MM.1S (cell line): ENCODE measurements around the gene SGPP1.

Source experiments
- DNase-seq: peaks from one replicate; pipeline ENCODE4 v3.0.0-alpha.2; 2015
- H2AFZ ChIP-seq: fragments of 300-600 bp; sonication (generic); 2 replicates; pipeline ENCODE4 v1.6.0; 2016; ENCODE audit warnings: antibody characterized with exemption, low read length
- H3F3A ChIP-seq: fragments of 300-600 bp; sonication (generic); 2 replicates; pipeline ENCODE4 v1.6.1; 2016; ENCODE audit warnings: mild to moderate bottlenecking, antibody characterized with exemption, low read length, moderate library complexity, mixed read lengths; ENCODE audit not compliant: insufficient read depth
- H3K27ac ChIP-seq: fragments of 300-600 bp; sonication (generic); 2 replicates; pipeline ENCODE4 v1.5.1; 2016; ENCODE audit warnings: mild to moderate bottlenecking, low read length
- H3K27me3 ChIP-seq: fragments of 300-600 bp; sonication (generic); replicated peaks from 2 replicates; pipeline ENCODE4 v1.6.0; 2016; ENCODE audit warnings: low read length; ENCODE audit not compliant: insufficient read depth
- H3K36me3 ChIP-seq: fragments of 300-600 bp; sonication (generic); replicated peaks from 2 replicates; pipeline ENCODE4 v1.6.1; 2016; ENCODE audit warnings: mild to moderate bottlenecking, low read length, mixed read lengths; ENCODE audit not compliant: insufficient read depth
- H3K4me1 ChIP-seq: fragments of 300-600 bp; sonication (generic); 2 replicates; pipeline ENCODE4 v1.6.1; 2016; ENCODE audit warnings: low read length, mixed read lengths
- H3K4me2 ChIP-seq: fragments of 300-600 bp; sonication (generic); 2 replicates; pipeline ENCODE4 v1.6.0; 2016; ENCODE audit warnings: low read depth, low read length
- H3K4me3 ChIP-seq: fragments of 300-600 bp; sonication (generic); 2 replicates; pipeline ENCODE4 v1.5.1; 2016; ENCODE audit warnings: low read length, mixed read lengths
- H3K79me2 ChIP-seq: fragments of 300-600 bp; sonication (generic); 2 replicates; pipeline ENCODE4 v1.6.1; 2016; ENCODE audit warnings: mixed run types, low read length, mixed read lengths
- H3K9ac ChIP-seq: fragments of 300-600 bp; sonication (generic); 2 replicates; pipeline ENCODE4 v1.6.1; 2016; ENCODE audit warnings: low read length, mixed read lengths
- H3K9me2 ChIP-seq: fragments of 300-600 bp; sonication (generic); replicated peaks from 2 replicates; pipeline ENCODE4 v1.6.1; 2016; ENCODE audit warnings: mild to moderate bottlenecking, low read length, mixed read lengths; ENCODE audit not compliant: insufficient read depth
- H3K9me3 ChIP-seq: fragments of 300-600 bp; sonication (generic); replicated peaks from 2 replicates; pipeline ENCODE4 v1.6.1; 2016; ENCODE audit warnings: mild to moderate bottlenecking, low read length, mixed read lengths; ENCODE audit not compliant: insufficient read depth
- H4K20me1 ChIP-seq: fragments of 300-600 bp; sonication (generic); 2 replicates; pipeline ENCODE4 v1.6.1; 2016; ENCODE audit warnings: mild to moderate bottlenecking, low read length, moderate library complexity, mixed read lengths; ENCODE audit not compliant: insufficient read depth
- EZH2 ChIP-seq: fragments of 300-600 bp; sonication (generic); optimal IDR thresholded peaks from 2 replicates; pipeline ENCODE3; 2017; ENCODE audit warnings: low read depth, mild to moderate bottlenecking, antibody characterized with exemption, low read length, mixed read lengths
- EZH2phosphoT487 ChIP-seq: fragments of 300-600 bp; sonication (generic); IDR thresholded peaks from 2 replicates; pipeline ENCODE4 v1.6.1; 2018; ENCODE audit warnings: antibody characterized with exemption, low read length
- TF ChIP-seq, protein P1 (sequence below): fragments of 300-600 bp; sonication (generic); IDR thresholded peaks from 2 replicates; pipeline ENCODE4 v1.5.1; 2016; ENCODE audit warnings: antibody characterized with exemption, low read length, mixed read lengths

Gene SGPP1

DNA sequence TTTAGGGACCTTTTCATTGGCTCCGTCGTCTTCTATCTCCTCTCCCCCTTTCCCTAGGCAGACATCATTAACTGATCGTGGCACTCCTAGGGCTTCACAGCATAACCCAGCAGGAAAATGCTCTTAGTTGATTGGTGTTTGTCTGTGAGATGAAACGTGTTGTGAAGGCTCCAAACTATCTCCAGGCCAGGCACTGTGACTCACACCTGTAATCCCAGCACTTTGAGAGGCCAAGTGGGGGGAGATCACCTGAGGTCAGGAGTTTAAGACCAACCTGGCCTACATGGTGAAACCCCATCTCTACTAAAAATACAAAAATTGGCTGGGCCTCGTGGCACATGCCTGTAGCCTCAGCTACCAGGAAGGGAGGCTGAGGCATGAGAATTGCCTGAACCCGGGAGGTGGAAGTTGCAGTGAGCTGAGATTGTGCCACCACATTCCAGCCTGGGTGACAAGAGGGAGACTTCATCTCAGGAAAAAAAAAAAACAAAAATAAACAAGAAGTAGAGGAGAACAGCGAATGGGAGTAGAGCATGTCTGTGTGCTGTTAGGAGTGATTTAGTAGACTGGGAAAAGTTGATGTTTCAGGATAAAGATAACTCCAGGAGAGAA lies 53.9 kb downstream of the SGPP1 start:
- H4K20me1 ChIP-seq: no peaks in the 10 kb centered on the region
- no peak overlapping the region for H3K9ac ChIP-seq
- H3K79me2 ChIP-seq: no peaks in the 10 kb centered on the region
- no peaks in the 10 kb centered on the region for H3K9me3 ChIP-seq
- no peak overlapping the region for H3K27ac ChIP-seq
- no peaks in the 10 kb centered on the region for H3K27me3 ChIP-seq
- no peak overlapping the region for H2AFZ ChIP-seq
- H3K4me1 ChIP-seq: no peaks in the 10 kb centered on the region
- H3K4me3 ChIP-seq: no peak overlapping the region
- DNase-seq: no peak
- no peak overlapping the region for H3K4me2 ChIP-seq
- TF ChIP-seq EZH2: no peak
- no peaks in the 10 kb centered on the region for H3K9me2 ChIP-seq
- no peaks in the 10 kb centered on the region for H3K36me3 ChIP-seq
- no peaks in the 10 kb centered on the region for H3F3A ChIP-seq

DNA sequence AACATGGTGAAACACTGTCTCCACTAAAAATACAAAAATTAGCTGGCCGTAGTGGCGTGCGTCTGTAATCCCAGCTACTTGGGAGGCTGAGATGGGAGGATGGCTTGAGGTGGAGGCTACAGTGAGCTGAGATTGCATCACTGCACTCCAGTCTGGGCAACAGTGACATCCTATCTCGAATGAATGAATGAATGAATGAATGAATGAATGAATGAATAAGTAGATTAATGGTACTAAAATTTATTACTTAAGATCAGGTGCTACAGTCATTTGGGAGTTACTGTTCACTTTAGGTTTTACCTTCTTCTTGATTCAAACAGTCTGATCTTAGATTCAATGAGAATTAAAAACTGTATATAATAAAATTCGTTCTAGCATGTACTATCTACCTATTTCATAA lies 54.6 kb downstream of the SGPP1 start:
- no peak overlapping the region for H3K4me2 ChIP-seq
- no peaks in the 10 kb centered on the region for H3K4me1 ChIP-seq
- no peak overlapping the region for H3K4me3 ChIP-seq
- H3K9me2 ChIP-seq: no peaks in the 10 kb centered on the region
- DNase-seq: no peak
- H2AFZ ChIP-seq: no peak overlapping the region
- H3K9ac ChIP-seq: no peak overlapping the region
- TF ChIP-seq EZH2phosphoT487 (no peak), EZH2 (no peak)
- TF ChIP-seq, protein P1, sequence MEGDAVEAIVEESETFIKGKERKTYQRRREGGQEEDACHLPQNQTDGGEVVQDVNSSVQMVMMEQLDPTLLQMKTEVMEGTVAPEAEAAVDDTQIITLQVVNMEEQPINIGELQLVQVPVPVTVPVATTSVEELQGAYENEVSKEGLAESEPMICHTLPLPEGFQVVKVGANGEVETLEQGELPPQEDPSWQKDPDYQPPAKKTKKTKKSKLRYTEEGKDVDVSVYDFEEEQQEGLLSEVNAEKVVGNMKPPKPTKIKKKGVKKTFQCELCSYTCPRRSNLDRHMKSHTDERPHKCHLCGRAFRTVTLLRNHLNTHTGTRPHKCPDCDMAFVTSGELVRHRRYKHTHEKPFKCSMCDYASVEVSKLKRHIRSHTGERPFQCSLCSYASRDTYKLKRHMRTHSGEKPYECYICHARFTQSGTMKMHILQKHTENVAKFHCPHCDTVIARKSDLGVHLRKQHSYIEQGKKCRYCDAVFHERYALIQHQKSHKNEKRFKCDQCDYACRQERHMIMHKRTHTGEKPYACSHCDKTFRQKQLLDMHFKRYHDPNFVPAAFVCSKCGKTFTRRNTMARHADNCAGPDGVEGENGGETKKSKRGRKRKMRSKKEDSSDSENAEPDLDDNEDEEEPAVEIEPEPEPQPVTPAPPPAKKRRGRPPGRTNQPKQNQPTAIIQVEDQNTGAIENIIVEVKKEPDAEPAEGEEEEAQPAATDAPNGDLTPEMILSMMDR: no peak
- H3K9me3 ChIP-seq: no peaks in the 10 kb centered on the region
- H3K36me3 ChIP-seq: no peaks in the 10 kb centered on the region
- H3F3A ChIP-seq: no peaks in the 10 kb centered on the region
- H3K27ac ChIP-seq: no peak overlapping the region
- no peaks in the 10 kb centered on the region for H4K20me1 ChIP-seq
- H3K79me2 ChIP-seq: no peaks in the 10 kb centered on the region
- no peaks in the 10 kb centered on the region for H3K27me3 ChIP-seq

DNA sequence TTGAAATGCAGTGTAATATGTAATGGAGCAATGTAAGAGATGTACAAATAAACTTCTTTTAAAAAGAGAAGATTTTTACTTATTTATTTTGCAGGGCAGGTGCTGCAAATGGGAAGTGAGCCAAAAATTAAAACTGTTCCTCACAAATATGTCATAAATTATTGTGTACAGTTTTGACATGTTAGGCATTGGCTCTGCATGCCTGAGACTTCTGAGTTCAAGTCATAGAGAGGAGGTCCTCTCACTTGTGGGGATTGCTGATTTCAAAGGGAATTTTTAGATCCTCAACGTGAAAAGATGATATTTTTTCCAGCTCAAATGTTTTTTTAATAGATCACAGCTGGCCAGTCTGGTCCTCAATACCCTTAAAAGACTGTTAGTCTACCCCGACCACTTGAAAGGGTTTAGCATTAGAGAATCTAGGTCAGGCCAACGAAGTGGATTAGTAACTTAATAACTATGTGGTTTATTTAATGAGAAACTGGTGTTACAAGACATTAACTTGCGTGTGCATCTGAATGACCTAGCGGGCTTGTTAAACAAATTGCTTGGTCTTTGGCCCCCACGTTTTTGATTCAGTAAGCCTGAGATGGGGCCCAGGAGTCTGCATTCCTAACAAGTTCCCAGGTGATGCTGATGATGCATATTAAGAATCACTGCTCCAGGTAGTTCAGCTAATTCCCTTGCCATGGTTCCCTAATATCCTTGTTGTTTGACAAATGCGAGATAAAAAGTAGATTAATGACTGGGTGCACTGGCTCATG lies 55.3 kb downstream of the SGPP1 start:
- Histone ChIP-seq H3K9me2 (no peaks in the 10 kb centered on the region), H3K9ac (no peak overlapping the region), H2AFZ (no peak overlapping the region), H3K4me3 (no peak overlapping the region), H3K4me2 (no peak overlapping the region), H3K27me3 (no peaks in the 10 kb centered on the region), H4K20me1 (no peaks in the 10 kb centered on the region), H3F3A (no peaks in the 10 kb centered on the region), H3K27ac (no peak overlapping the region), H3K36me3 (no peaks in the 10 kb centered on the region), H3K9me3 (no peaks in the 10 kb centered on the region), H3K4me1 (no peaks in the 10 kb centered on the region), H3K79me2 (no peaks in the 10 kb centered on the region)
- DNase-seq: no peak
- TF ChIP-seq, protein P1: no peak
- no peak for TF ChIP-seq EZH2phosphoT487
- TF ChIP-seq EZH2: no peak

DNA sequence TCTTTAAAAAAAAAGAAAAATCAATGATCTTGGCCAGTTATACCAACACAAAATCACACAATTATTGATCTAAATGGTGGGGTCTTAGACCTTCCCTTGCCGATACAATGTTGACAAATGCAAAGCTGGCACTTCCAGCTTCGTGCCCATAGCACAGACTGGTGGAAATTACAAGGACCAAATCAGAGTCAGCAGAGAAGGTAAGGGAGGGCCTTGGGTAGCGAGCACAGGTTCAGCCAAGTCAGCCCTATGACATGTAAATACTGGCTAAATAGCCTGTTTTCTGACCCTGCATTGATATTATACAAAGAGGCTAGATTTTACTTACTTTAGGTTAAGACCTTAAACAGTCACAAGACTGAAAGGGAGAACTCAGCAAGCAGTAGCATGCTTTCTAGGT lies 55.9 kb downstream of the SGPP1 start:
- TF ChIP-seq, protein P1: no peak
- Histone ChIP-seq H3K36me3 (no peaks in the 10 kb centered on the region), H3K4me3 (no peak overlapping the region), H3F3A (no peaks in the 10 kb centered on the region), H3K9ac (no peak overlapping the region), H3K27me3 (no peaks in the 10 kb centered on the region), H3K4me1 (no peaks in the 10 kb centered on the region), H3K9me2 (no peaks in the 10 kb centered on the region), H3K27ac (no peak overlapping the region), H3K9me3 (no peaks in the 10 kb centered on the region), H2AFZ (no peak overlapping the region), H4K20me1 (no peaks in the 10 kb centered on the region), H3K4me2 (no peak overlapping the region), H3K79me2 (no peaks in the 10 kb centered on the region)
- DNase-seq: no peak
